Stimulated activated naive CD8-positive, alpha-beta T cell treated with anti-CD3 and anti-CD28 coated beads, Interleukin-15, amount 100 ng/mL, for 72 hours (primary cell): ENCODE data around the gene RBM7.

Experiments used
- ATAC-seq: fragments of 150-1000 bp; cut with Tn5 transposase; 2 replicates; pipeline ENCODE4 v1.10.0; 2021; ENCODE audit warnings: mild to moderate bottlenecking, moderate library complexity
- DNase-seq, 2 donors: peaks; one replicate each; pipeline ENCODE4 v3.0.0; 2021 to 2022
- H3K27ac Mint-ChIP-seq, 2 donors: one replicate each; pipeline ENCODE4 v1.8.0; 2022; ENCODE audit warnings: mild to moderate bottlenecking in 2 of 2, mixed read lengths in 2 of 2, moderate library complexity in 2 of 2
- H3K27me3 Mint-ChIP-seq: one replicate; pipeline ENCODE4 v1.8.0; 2022; ENCODE audit warnings: mixed read lengths
- H3K4me1 Mint-ChIP-seq: one replicate; pipeline ENCODE4 v1.8.0; 2022; ENCODE audit warnings: mild to moderate bottlenecking, mixed read lengths
- H3K4me3 Mint-ChIP-seq, 2 donors: one replicate each; pipeline ENCODE4 v1.8.0; 2022; ENCODE audit warnings: mild to moderate bottlenecking in 2 of 2, mixed read lengths in 2 of 2, moderate library complexity in 1 of 2
- H3K9me3 Mint-ChIP-seq, 2 donors: one replicate each; pipeline ENCODE4 v1.8.0; 2022; ENCODE audit warnings: mixed read lengths in 2 of 2

RBM7 gene

GRCh38 chr11:114384487-114384886 is 16.0 kb upstream of the RBM7 start:
- Mint-ChIP-seq H3K4me3 (no peak overlapping the region), H3K27ac (no peak overlapping the region), H3K27me3 (peaks cover 4% of the 10 kb centered on the region), H3K4me1 (peaks cover 7% of the 10 kb centered on the region), H3K9me3 (peaks cover 5 to 6% of the 10 kb centered on the region in 2 donors)
- DNase-seq (no peak), ATAC-seq (peak; percentile 48)

- H3K4me3 Mint-ChIP-seq, result no peak overlapping the region
- ATAC-seq (no peak), DNase-seq (no peak)
- no peaks in the 10 kb centered on the region for H3K27me3 Mint-ChIP-seq
- H3K27ac Mint-ChIP-seq, result no peak overlapping the region
- H3K4me1 Mint-ChIP-seq, result no peaks in the 10 kb centered on the region
- H3K9me3 Mint-ChIP-seq, result peaks cover 5 to 6% of the 10 kb centered on the region in 2 donors
Observed at GRCh38 chr11:114386131-114386530, 14.3 kb upstream of the RBM7 start.

GRCh38 chr11:114386545-114386944 is 13.9 kb upstream of the RBM7 start:
- H3K9me3 Mint-ChIP-seq, result peaks cover 5 to 6% of the 10 kb centered on the region in 2 donors
- no peaks in the 10 kb centered on the region for H3K4me1 Mint-ChIP-seq
- H3K4me3 Mint-ChIP-seq, result no peak overlapping the region
- DNase-seq, result no peak
- no peak for ATAC-seq
- no peaks in the 10 kb centered on the region for H3K27me3 Mint-ChIP-seq
- no peak overlapping the region for H3K27ac Mint-ChIP-seq

GRCh38 chr11:114392735-114393667 is 7.5 kb upstream of the RBM7 start:
- Mint-ChIP-seq H3K9me3 (no peaks in the 10 kb centered on the region), H3K27ac (no peak overlapping the region), H3K27me3 (no peaks in the 10 kb centered on the region), H3K4me1 (peaks cover 7% of the 10 kb centered on the region), H3K4me3 (no peak overlapping the region)
- DNase-seq (no peak), ATAC-seq (no peak)

- Mint-ChIP-seq H3K4me3 (no peak overlapping the region), H3K27me3 (no peaks in the 10 kb centered on the region), H3K9me3 (no peaks in the 10 kb centered on the region), H3K4me1 (peaks cover 24% of the 10 kb centered on the region), H3K27ac (peak overlapping the region in 1 of 2 donors; percentile 49)
- no peak for ATAC-seq
- DNase-seq, result no peak
Observed at GRCh38 chr11:114395736-114396135, 4.7 kb upstream of the RBM7 start.

- no peaks in the 10 kb centered on the region for H3K9me3 Mint-ChIP-seq
- H3K27ac Mint-ChIP-seq, result no peak overlapping the region
- no peaks in the 10 kb centered on the region for H3K27me3 Mint-ChIP-seq
- H3K4me1 Mint-ChIP-seq, result peaks cover 26% of the 10 kb centered on the region
- DNase-seq (no peak), ATAC-seq (no peak)
- no peak overlapping the region for H3K4me3 Mint-ChIP-seq
Observed at GRCh38 chr11:114396916-114397315, 3.5 kb upstream of the RBM7 start.

GRCh38 chr11:114397349-114397982 is 3.0 kb upstream of the RBM7 start:
- DNase-seq, result no peak
- Mint-ChIP-seq H3K4me1 (peaks cover 31% of the 10 kb centered on the region), H3K4me3 (no peak overlapping the region), H3K27ac (no peak overlapping the region), H3K9me3 (no peaks in the 10 kb centered on the region), H3K27me3 (no peaks in the 10 kb centered on the region)
- ATAC-seq, result no peak

- Mint-ChIP-seq H3K4me1 (peaks cover 40% of the 10 kb centered on the region), H3K27me3 (no peaks in the 10 kb centered on the region), H3K4me3 (peak overlapping the region; percentile 86 to 96), H3K9me3 (no peaks in the 10 kb centered on the region), H3K27ac (no peak overlapping the region)
- no peak for DNase-seq
- no peak for ATAC-seq
Observed at GRCh38 chr11:114398303-114398920, 2.1 kb upstream of the RBM7 start.

- H3K27me3 Mint-ChIP-seq, result no peaks in the 10 kb centered on the region
- no peaks in the 10 kb centered on the region for H3K9me3 Mint-ChIP-seq
- ATAC-seq, result peak; percentile 36
- H3K4me3 Mint-ChIP-seq, result peak overlapping the region; percentile 86 to 96
- H3K4me1 Mint-ChIP-seq, result peaks cover 50% of the 10 kb centered on the region
- peak overlapping the region; percentile 98 to 99 for H3K27ac Mint-ChIP-seq
- no peak for DNase-seq
Observed at GRCh38 chr11:114399490-114400215, 813 bp upstream of the RBM7 start.

- Mint-ChIP-seq H3K9me3 (no peaks in the 10 kb centered on the region), H3K4me3 (peak overlapping the region; percentile 86 to 96), H3K27me3 (no peaks in the 10 kb centered on the region), H3K4me1 (peaks cover 62% of the 10 kb centered on the region), H3K27ac (peak overlapping the region; percentile 98 to 99)
- ATAC-seq, result no peak
- DNase-seq, result no peak
Observed at GRCh38 chr11:114400915-114401223, 403 bp downstream of the RBM7 start.

GRCh38 chr11:114401311-114401710 is 845 bp downstream of the RBM7 start:
- H3K27ac Mint-ChIP-seq, result peak overlapping the region; percentile 98 to 99
- peak overlapping the region; percentile 86 to 96 for H3K4me3 Mint-ChIP-seq
- H3K4me1 Mint-ChIP-seq, result peaks cover 67% of the 10 kb centered on the region
- DNase-seq, result no peak
- H3K27me3 Mint-ChIP-seq, result no peaks in the 10 kb centered on the region
- ATAC-seq, result no peak
- H3K9me3 Mint-ChIP-seq, result no peaks in the 10 kb centered on the region

- no peaks in the 10 kb centered on the region for H3K4me1 Mint-ChIP-seq
- no peak overlapping the region for H3K4me3 Mint-ChIP-seq
- no peaks in the 10 kb centered on the region for H3K27me3 Mint-ChIP-seq
- ATAC-seq (no peak), DNase-seq (no peak)
- H3K9me3 Mint-ChIP-seq, result no peaks in the 10 kb centered on the region
- no peak overlapping the region for H3K27ac Mint-ChIP-seq
Observed at GRCh38 chr11:114412946-114413345, 12.5 kb downstream of the RBM7 start.

- Mint-ChIP-seq H3K9me3 (no peaks in the 10 kb centered on the region), H3K4me3 (no peak overlapping the region), H3K27me3 (no peaks in the 10 kb centered on the region), H3K27ac (no peak overlapping the region), H3K4me1 (no peaks in the 10 kb centered on the region)
- ATAC-seq (no peak), DNase-seq (no peak)
Observed at GRCh38 chr11:114413958-114414357, 13.5 kb downstream of the RBM7 start.

- Mint-ChIP-seq H3K4me1 (no peaks in the 10 kb centered on the region), H3K27ac (peak overlapping the region in 1 of 2 donors; percentile 59), H3K27me3 (no peaks in the 10 kb centered on the region), H3K9me3 (no peaks in the 10 kb centered on the region), H3K4me3 (no peak overlapping the region)
- ATAC-seq (no peak), DNase-seq (no peak)
Observed at GRCh38 chr11:114416441-114416961, 16.0 kb downstream of the RBM7 start.

GRCh38 chr11:114426280-114426679 is 25.8 kb downstream of the RBM7 start:
- Mint-ChIP-seq H3K27ac (no peak overlapping the region), H3K4me3 (no peak overlapping the region), H3K4me1 (peaks cover 5% of the 10 kb centered on the region), H3K9me3 (peaks cover 0 to 7% of the 10 kb centered on the region in 2 donors), H3K27me3 (no peaks in the 10 kb centered on the region)
- ATAC-seq, result no peak
- no peak for DNase-seq
